WTC11 (cell line): Measurements from ENCODE around the gene ADAT3. TPM values are rescaled to one million over a fixed set of nuclear protein-coding genes. Genes with fewer than 3 reads are reported as not detected.

ENCODE experiments used
- ATAC-seq: fragments of 200-7000 bp; cut with Tn5 transposase; 2 replicates; pipeline ENCODE4 v1.10.0; 2021; ENCODE audit warnings: mild to moderate bottlenecking, moderate library complexity
- CTCF ChIA-PET: fragments of 300-600 bp; sonication (Branson Sonifier 250); formaldehyde crosslinking; loops from one replicate; lab custom pipeline; 2021; ENCODE audit warnings: antibody characterized with exemption; lab: Charles Lee
- POLR2A ChIA-PET: fragments of 350-600 bp; sonication (Branson Sonifier 250); formaldehyde crosslinking; loops from one replicate; lab custom pipeline; 2021; ENCODE audit warnings: antibody characterized with exemption; lab: Charles Lee
- DNase-seq: peaks from one replicate; pipeline ENCODE4 v3.0.0; 2021; ENCODE audit warnings: low spot score
- H3K27ac Mint-ChIP-seq: 2 replicates; pipeline ENCODE4 v1.8.0; 2021; ENCODE audit warnings: mixed read lengths
- H3K27me3 Mint-ChIP-seq: 2 replicates; pipeline ENCODE4 v1.8.0; 2021; ENCODE audit warnings: low read depth, mild to moderate bottlenecking, moderate library complexity, mixed read lengths
- H3K36me3 Mint-ChIP-seq: 2 replicates; pipeline ENCODE4 v1.8.0; 2021; ENCODE audit warnings: mixed read lengths
- H3K4me1 Mint-ChIP-seq: 2 replicates; pipeline ENCODE4 v1.8.0; 2022; ENCODE audit warnings: mixed read lengths
- H3K4me3 Mint-ChIP-seq: 2 replicates; pipeline ENCODE4 v1.8.0; 2021; ENCODE audit warnings: mild to moderate bottlenecking, moderate library complexity, mixed read lengths
- H3K9me3 Mint-ChIP-seq: 2 replicates; pipeline ENCODE4 v1.8.0; 2021; ENCODE audit warnings: mixed read lengths
- AR ChIP-seq: fragments of 250-450 bp; sonication (Bioruptor Pico); IDR thresholded peaks from 2 replicates; pipeline ENCODE4 v1.9.0; 2021; ENCODE audit warnings: mild to moderate bottlenecking
- ATF6 ChIP-seq: sonication (generic); formaldehyde crosslinking; IDR thresholded peaks from 2 replicates; pipeline ENCODE4 v1.8.1; 2023; ENCODE audit warnings: mild to moderate bottlenecking, missing genetic modification reagents
- CREM ChIP-seq: sonication (generic); formaldehyde crosslinking; IDR thresholded peaks from 2 replicates; pipeline ENCODE4 v1.8.1; 2022; ENCODE audit warnings: mild to moderate bottlenecking, missing genetic modification reagents, moderate library complexity
- ESRRA ChIP-seq: sonication (generic); formaldehyde crosslinking; IDR thresholded peaks from 2 replicates; pipeline ENCODE4 v1.8.1; 2022; ENCODE audit warnings: mild to moderate bottlenecking, missing genetic modification reagents, borderline replicate concordance
- GABPB1 ChIP-seq: sonication (generic); formaldehyde crosslinking; IDR thresholded peaks from 2 replicates; pipeline ENCODE4 v1.8.1; 2023; ENCODE audit warnings: mild to moderate bottlenecking, missing genetic modification reagents
- IRF2 ChIP-seq: sonication (generic); formaldehyde crosslinking; IDR thresholded peaks from 2 replicates; pipeline ENCODE4 v1.8.0; 2022; ENCODE audit warnings: low read depth, missing genetic modification reagents, borderline replicate concordance
- MXD4 ChIP-seq: fragments of 250-450 bp; sonication (Bioruptor Pico); IDR thresholded peaks from 2 replicates; pipeline ENCODE4 v1.8.0; 2021; ENCODE audit warnings: mild to moderate bottlenecking, moderate library complexity, borderline replicate concordance
- NR3C1 ChIP-seq: sonication (generic); formaldehyde crosslinking; conservative IDR thresholded peaks from 2 replicates; pipeline ENCODE4 v1.8.1; 2023; ENCODE audit warnings: low read depth, mild to moderate bottlenecking, missing genetic modification reagents
- SP1 ChIP-seq: sonication (generic); formaldehyde crosslinking; conservative IDR thresholded peaks from 2 replicates; pipeline ENCODE4 v1.8.1; 2022; ENCODE audit warnings: missing genetic modification reagents
- TEAD1 ChIP-seq: sonication (generic); formaldehyde crosslinking; IDR thresholded peaks from 2 replicates; pipeline ENCODE4 v1.8.0; 2022; ENCODE audit warnings: mild to moderate bottlenecking, missing genetic modification reagents
- USF2 ChIP-seq: sonication (generic); formaldehyde crosslinking; IDR thresholded peaks from 2 replicates; pipeline ENCODE4 v1.8.1; 2023; ENCODE audit warnings: mild to moderate bottlenecking, missing genetic modification reagents, moderate library complexity
- ZMAT4 ChIP-seq: fragments of 250-450 bp; sonication (Bioruptor Pico); IDR thresholded peaks from 2 replicates; pipeline ENCODE4 v1.9.0; 2021; ENCODE audit warnings: mild to moderate bottlenecking
- ZNF317 ChIP-seq: sonication (generic); formaldehyde crosslinking; IDR thresholded peaks from 2 replicates; pipeline ENCODE4 v1.8.1; 2023; ENCODE audit warnings: low read depth, mild to moderate bottlenecking, moderate library complexity, missing genetic modification reagents, borderline replicate concordance
- ZNF671 ChIP-seq: fragments of 250-450 bp; sonication (Bioruptor Pico); IDR thresholded peaks from 2 replicates; pipeline ENCODE4 v1.8.0; 2021; ENCODE audit warnings: mild to moderate bottlenecking
- total RNA-seq: library from RNA; stranded (reverse); gene quantifications from 3 replicates; pipeline ENCODE4 v1.2.3, GENCODE V29; 2021
- TF ChIP-seq, protein P1 (sequence below): fragments of 250-450 bp; sonication (Bioruptor Pico); IDR thresholded peaks from 2 replicates; pipeline ENCODE4 v2.1.2; 2022; ENCODE audit warnings: mild to moderate bottlenecking, moderate library complexity
- TF ChIP-seq, protein P2 (sequence below): sonication (generic); formaldehyde crosslinking; IDR thresholded peaks from 2 replicates; pipeline ENCODE4 v1.8.0; 2022; ENCODE audit warnings: mild to moderate bottlenecking, missing genetic modification reagents

Gene ADAT3
- total RNA-seq, 1 experiment from 2014 or later = 20.3 TPM

DNA sequence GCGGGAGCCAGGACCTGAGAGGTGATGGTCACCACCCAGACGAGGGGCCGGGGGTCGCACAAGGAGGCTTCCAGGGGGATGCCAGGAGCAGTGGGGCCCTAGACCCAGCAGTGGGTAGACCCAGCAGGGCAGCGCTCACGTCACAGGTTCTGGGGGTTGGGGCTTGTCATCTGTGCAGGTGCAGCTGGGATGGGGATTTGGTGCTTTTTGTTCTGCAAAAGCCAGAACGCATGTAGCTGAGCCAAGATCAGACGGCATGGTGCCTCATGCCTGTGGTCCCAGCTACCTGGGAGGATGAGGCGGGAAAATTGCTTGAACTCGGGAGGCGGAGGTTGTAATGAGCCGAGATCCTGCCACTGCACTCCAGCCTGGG, 50.9 kb downstream of the ADAT3 start:
- DNase-seq = no peak
- CTCF ChIA-PET = interaction anchor here (0.6 to 1.6 kb wide), 5 partner anchors 10 to 118 kb away, joined by 3 to 10 read pairs (median 3); no protein-coding TSS in a partner anchor
- ATAC-seq = no peak
- Mint-ChIP-seq H3K36me3 (no peaks in the 10 kb centered on the region), H3K9me3 (no peaks in the 10 kb centered on the region), H3K4me3 (no peak overlapping the region), H3K27ac (peak overlapping the region; percentile 27; the same call in 1 of the 2 replicates), H3K4me1 (peaks cover 4% of the 10 kb centered on the region; the same call in 1 of the 2 replicates), H3K27me3 (no peaks in the 10 kb centered on the region)
- no peak for TF ChIP-seq ATF6
- TF ChIP-seq, protein P1, sequence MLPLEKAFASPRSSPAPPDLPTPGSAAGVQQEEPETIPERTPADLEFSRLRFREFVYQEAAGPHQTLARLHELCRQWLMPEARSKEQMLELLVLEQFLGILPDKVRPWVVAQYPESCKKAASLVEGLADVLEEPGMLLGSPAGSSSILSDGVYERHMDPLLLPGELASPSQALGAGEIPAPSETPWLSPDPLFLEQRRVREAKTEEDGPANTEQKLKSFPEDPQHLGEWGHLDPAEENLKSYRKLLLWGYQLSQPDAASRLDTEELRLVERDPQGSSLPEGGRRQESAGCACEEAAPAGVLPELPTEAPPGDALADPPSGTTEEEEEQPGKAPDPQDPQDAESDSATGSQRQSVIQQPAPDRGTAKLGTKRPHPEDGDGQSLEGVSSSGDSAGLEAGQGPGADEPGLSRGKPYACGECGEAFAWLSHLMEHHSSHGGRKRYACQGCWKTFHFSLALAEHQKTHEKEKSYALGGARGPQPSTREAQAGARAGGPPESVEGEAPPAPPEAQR = no peak
- no peak for TF ChIP-seq ZNF317 (CRISPR knock-in tag)
- POLR2A ChIA-PET = interaction anchor here (0.6 kb wide), 1 partner anchor 10 kb away, joined by 3 read pairs; no protein-coding TSS in a partner anchor

DNA sequence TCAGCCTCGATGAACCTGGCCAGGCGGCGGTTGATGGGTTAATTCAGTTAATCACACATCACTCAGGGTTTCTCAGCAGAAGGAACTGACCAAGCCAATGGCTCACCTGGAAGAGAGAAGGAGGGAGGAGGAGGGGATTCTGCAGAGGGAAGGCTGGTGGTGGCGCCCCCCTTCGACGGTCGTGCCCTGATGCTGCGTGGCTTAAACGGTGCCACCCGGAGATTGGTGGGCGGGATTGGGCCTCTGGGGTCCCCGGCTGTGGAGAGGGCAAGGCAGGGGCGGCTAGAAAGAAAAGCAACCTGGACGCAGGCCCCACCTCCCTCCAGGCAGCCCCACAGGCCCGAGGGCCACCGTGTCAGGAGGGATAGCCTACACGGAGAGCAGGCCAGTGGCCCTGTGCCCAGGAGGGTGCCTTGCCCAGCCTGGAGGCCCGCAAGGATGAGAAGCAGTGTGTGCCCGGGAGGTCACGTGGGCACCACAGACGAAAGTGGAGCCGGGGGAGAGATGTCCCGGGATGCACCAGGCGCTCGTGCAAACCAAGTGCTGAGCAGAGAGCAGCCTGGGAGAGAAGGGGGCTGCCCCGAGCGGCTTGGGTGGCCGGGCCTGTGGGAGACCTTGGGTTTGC, 51.8 kb downstream of the ADAT3 start:
- no peak for TF ChIP-seq USF2 (CRISPR knock-in tag)
- no peak for TF ChIP-seq NR3C1 (CRISPR knock-in tag)
- no peaks in the 10 kb centered on the region for H3K9me3 Mint-ChIP-seq
- ChIA-PET CTCF (interaction anchor here (1.1 to 1.6 kb wide), 3 partner anchors 11 to 119 kb away, joined by 3 to 10 read pairs (median 3); no protein-coding TSS in a partner anchor), POLR2A (no interaction called here)
- peaks cover 4% of the 10 kb centered on the region; the same call in 1 of the 2 replicates for H3K4me1 Mint-ChIP-seq
- ATAC-seq = peak; percentile 57
- H3K36me3 Mint-ChIP-seq = no peaks in the 10 kb centered on the region
- DNase-seq = peak; percentile 64
- H3K27ac Mint-ChIP-seq = peak overlapping the region; percentile 79; the same call in 1 of the 2 replicates
- H3K27me3 Mint-ChIP-seq = no peaks in the 10 kb centered on the region
- no peak overlapping the region for H3K4me3 Mint-ChIP-seq

DNA sequence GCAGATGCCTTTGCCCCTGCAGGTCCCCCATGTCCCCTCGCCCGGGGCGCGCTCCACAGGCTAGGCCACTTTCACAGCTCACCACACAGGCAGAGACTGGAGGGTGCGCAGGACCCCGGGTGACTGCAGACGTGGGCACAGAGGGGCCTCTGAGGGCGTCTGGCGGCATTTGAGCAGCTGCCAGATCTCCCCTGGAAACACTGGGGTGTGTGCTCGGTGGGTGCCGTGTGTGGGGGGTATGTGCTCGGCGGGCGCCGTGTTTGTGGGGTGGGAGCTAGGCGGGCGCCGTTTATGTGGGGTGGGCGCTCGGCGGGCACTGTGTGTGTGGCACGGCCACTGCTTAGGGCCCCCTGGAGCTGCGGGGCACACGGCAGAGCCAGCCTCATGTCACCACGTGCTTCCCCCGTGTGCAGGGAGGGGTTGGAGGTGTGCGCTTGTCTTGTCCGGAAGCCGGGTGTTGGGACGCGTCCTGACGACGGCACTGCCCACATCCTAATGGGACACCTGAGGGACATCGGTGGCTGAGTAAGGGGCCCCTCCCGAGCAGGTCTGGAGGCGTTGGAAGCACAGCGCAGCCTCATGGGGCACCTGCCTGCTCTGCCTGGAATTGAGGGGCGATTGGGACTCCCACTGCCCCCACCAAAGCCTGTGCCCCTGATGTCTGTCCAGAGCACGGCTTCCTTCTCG, 52.5 kb downstream of the ADAT3 start:
- no peak for DNase-seq
- TF ChIP-seq MXD4 (CRISPR knock-in tag) = no peak
- TF ChIP-seq CREM = no peak
- TF ChIP-seq ZNF671 = no peak
- Mint-ChIP-seq H3K36me3 (peaks cover 2% of the 10 kb centered on the region; the same call in 1 of the 2 replicates), H3K9me3 (no peaks in the 10 kb centered on the region), H3K4me1 (peaks cover 4% of the 10 kb centered on the region; the same call in 1 of the 2 replicates), H3K27me3 (no peaks in the 10 kb centered on the region), H3K27ac (no peak overlapping the region), H3K4me3 (no peak overlapping the region)
- CTCF ChIA-PET = interaction anchor here (1.2 to 2.3 kb wide), 2 partner anchors 12 to 131 kb away, joined by 4 to 7 read pairs; no protein-coding TSS in a partner anchor
- no peak for ATAC-seq
- POLR2A ChIA-PET = no interaction called here

GRCh38 chr19:1959928-1960589, 54.9 kb downstream of the ADAT3 start:
- no peaks in the 10 kb centered on the region for H3K9me3 Mint-ChIP-seq
- TF ChIP-seq TEAD1 (CRISPR knock-in tag) = no peak
- no peak for TF ChIP-seq SP1 (CRISPR knock-in tag)
- TF ChIP-seq, protein P2, sequence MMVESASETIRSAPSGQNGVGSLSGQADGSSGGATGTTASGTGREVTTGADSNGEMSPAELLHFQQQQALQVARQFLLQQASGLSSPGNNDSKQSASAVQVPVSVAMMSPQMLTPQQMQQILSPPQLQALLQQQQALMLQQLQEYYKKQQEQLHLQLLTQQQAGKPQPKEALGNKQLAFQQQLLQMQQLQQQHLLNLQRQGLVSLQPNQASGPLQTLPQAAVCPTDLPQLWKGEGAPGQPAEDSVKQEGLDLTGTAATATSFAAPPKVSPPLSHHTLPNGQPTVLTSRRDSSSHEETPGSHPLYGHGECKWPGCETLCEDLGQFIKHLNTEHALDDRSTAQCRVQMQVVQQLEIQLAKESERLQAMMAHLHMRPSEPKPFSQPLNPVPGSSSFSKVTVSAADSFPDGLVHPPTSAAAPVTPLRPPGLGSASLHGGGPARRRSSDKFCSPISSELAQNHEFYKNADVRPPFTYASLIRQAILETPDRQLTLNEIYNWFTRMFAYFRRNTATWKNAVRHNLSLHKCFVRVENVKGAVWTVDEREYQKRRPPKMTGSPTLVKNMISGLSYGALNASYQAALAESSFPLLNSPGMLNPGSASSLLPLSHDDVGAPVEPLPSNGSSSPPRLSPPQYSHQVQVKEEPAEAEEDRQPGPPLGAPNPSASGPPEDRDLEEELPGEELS (CRISPR knock-in tag) = no peak
- TF ChIP-seq IRF2 (CRISPR knock-in tag) = no peak
- TF ChIP-seq AR = no peak
- no peak for TF ChIP-seq NR3C1 (CRISPR knock-in tag)
- TF ChIP-seq ESRRA (CRISPR knock-in tag) = no peak
- no peak for TF ChIP-seq ZMAT4
- no peak for TF ChIP-seq GABPB1 (CRISPR knock-in tag)
- H3K4me3 Mint-ChIP-seq = no peak overlapping the region
- ATAC-seq = no peak
- POLR2A ChIA-PET = no interaction called here
- peaks cover 4% of the 10 kb centered on the region; the same call in 1 of the 2 replicates for H3K36me3 Mint-ChIP-seq
- DNase-seq = no peak
- no peak overlapping the region for H3K27ac Mint-ChIP-seq
- H3K4me1 Mint-ChIP-seq = peaks cover 4% of the 10 kb centered on the region; the same call in 1 of the 2 replicates
- no peaks in the 10 kb centered on the region for H3K27me3 Mint-ChIP-seq
- CTCF ChIA-PET = no interaction called here
